OCI-M2 (cell line): ENCODE results near the gene RUNDC1.

Experiments used
- DNase-seq: peaks from one replicate; lab custom pipeline; 2025; ENCODE audit not compliant: unreplicated experiment; lab: John Stamatoyannopoulos, UW

Gene RUNDC1

GRCh38 chr17:43039646-43040045 lies 59.3 kb downstream of the RUNDC1 start:
- DNase-seq = no peak

DNA sequence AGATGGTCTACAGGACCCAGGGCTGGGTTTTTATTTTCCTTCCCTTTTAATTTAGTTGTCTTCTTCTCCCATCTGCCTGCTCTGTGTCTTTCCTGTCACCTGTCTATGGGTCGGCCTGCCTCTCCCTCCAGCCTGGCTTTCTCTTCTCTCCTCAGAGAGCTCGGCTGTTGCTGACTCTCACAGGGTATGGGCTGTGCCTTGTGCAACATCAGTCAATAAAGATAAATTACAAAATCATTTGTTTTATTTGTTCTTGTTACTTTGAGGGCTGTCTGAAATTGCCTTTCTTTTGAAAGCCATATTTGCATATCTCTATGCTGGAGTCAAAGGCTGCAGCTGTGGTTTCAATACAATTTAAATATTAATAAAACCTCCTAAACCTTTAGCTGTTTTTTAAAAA lies 60.3 kb downstream of the RUNDC1 start:
- DNase-seq = no peak

GRCh38 chr17:43042025-43042628 lies 61.8 kb downstream of the RUNDC1 start:
- no peak for DNase-seq
